HG03175 (cell line): ENCODE measurements around the gene MCOLN2.
"Not testable (repeated sequence)": the region's sequence is repeated elsewhere in the genome, so short reads cannot be mapped to it uniquely, and the experiment has no call there.

Source experiments
- ATAC-seq: cut with Tn5 transposase; IDR thresholded peaks from one replicate; pipeline ENCODE4 v1.9.1; 2021; ENCODE audit warnings: mild to moderate bottlenecking, moderate library complexity; ENCODE audit not compliant: unreplicated experiment

MCOLN2 gene

GRCh38 chr1:84996846-84997666 lies at the start of gene MCOLN2:
Gene MCOLN2, minus strand, starts transcription at chr1:84997113. Its CDS starts 241 bp downstream, at chr1:84996872.
- peak; percentile 56 for ATAC-seq

- no peak for ATAC-seq
Observed at GRCh38 chr1:85042413-85042812, 45.5 kb upstream of the MCOLN2 start.

- ATAC-seq: no peak
Observed at GRCh38 chr1:85041793-85042192, 44.9 kb upstream of the MCOLN2 start.

- ATAC-seq: no peak
Observed at GRCh38 chr1:85033221-85033620, 36.3 kb upstream of the MCOLN2 start.

- ATAC-seq: no peak
Observed at GRCh38 chr1:85030536-85030935, 33.6 kb upstream of the MCOLN2 start.

GRCh38 chr1:85028151-85028550 lies 31.2 kb upstream of the MCOLN2 start:
- no peak for ATAC-seq

GRCh38 chr1:85027242-85027983 lies 30.5 kb upstream of the MCOLN2 start:
- peak; percentile 91 for ATAC-seq

GRCh38 chr1:85025940-85026339 lies 29.0 kb upstream of the MCOLN2 start:
- ATAC-seq: no peak

- ATAC-seq: no peak
Observed at GRCh38 chr1:85024736-85025135, 27.8 kb upstream of the MCOLN2 start.

- ATAC-seq: no peak
Observed at GRCh38 chr1:85022700-85023099, 25.8 kb upstream of the MCOLN2 start.

- no peak for ATAC-seq
Observed at GRCh38 chr1:85019994-85020393, 23.1 kb upstream of the MCOLN2 start.

- no peak for ATAC-seq
Observed at GRCh38 chr1:85015826-85016225, 18.9 kb upstream of the MCOLN2 start.

GRCh38 chr1:85005641-85006040 lies 8.7 kb upstream of the MCOLN2 start:
- not testable (repeated sequence) for ATAC-seq

- ATAC-seq: no peak
Observed at GRCh38 chr1:85001742-85002141, 4.8 kb upstream of the MCOLN2 start.

GRCh38 chr1:84998642-84999280 lies 1.8 kb upstream of the MCOLN2 start:
- no peak for ATAC-seq

- ATAC-seq: peak; percentile 7
Observed at GRCh38 chr1:84997667-84998600, 1.0 kb upstream of the MCOLN2 start.

- ATAC-seq: peak; percentile 65
Observed at GRCh38 chr1:84995484-84996334, 1.2 kb downstream of the MCOLN2 start.

GRCh38 chr1:84991097-84991920 lies 5.6 kb downstream of the MCOLN2 start:
- no peak for ATAC-seq

- peak; percentile 49 for ATAC-seq
Observed at GRCh38 chr1:84988588-84988987, 8.3 kb downstream of the MCOLN2 start.
